Measurements from ENCODE around the gene DOCK3.
"Not testable (repeated sequence)": the region's sequence is repeated elsewhere in the genome, so short reads cannot be mapped to it uniquely, and the experiment has no call there.

The DOCK3 gene

DNA sequence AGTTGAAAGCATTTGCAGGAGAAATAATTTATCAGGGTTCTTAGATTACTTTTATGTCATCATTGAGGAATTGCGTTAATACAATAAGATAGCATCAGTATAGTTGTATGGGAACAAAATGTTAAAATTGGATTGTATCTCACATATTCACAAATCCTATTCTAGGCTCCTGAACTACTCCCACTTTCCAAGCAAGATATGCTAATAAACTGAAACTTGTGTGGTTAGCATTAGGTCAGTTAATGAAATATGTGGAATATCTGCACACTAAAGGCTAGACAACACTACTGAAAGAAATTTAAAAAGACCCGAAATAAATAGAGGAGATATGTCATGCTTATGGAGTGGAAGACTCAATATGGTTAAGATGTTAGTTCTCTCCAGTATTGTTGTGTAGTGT, 272.7 kb downstream of the DOCK3 start:
- no peak for DNase-seq (ENCODE audit: insufficient read length, low spot score)
- no peak for FAIRE-seq
- no peak for TF ChIP-seq SPI1 (IDR thresholded peaks at IDR 0.05; ENCODE audit: low read depth, low read length)
- no peak for TF ChIP-seq PAX5 (IDR thresholded peaks at IDR 0.05; ENCODE audit: insufficient read depth, low read length, severe bottlenecking)
- no peak for TF ChIP-seq POLR2AphosphoS5 (IDR thresholded peaks at IDR 0.05; ENCODE audit: low read depth, low read length)
- no peak for TF ChIP-seq POLR2A (IDR thresholded peaks at IDR 0.05; ENCODE audit: low read depth, low read length)

DNA sequence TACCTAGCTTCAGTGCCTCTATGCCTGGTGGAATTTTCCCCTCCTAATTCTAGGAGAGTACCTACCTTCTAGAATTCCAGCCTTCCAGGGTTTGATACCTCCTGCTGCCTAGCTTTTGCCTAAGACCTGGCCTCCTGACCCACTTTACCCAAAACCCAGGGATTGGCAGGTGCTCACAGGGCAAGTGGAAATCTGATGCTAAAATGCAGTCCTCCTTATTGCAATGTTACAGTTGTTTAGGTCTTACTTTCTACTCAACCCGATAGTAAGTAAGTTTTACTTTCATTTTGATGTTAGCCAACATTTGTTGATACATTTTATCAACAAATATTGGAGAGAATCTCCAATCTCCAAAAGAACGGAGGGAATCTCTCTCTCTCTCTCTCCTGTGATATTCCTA, 275.9 kb downstream of the DOCK3 start:
- no peak for TF ChIP-seq SPI1 (IDR thresholded peaks at IDR 0.05; ENCODE audit: low read depth, low read length)
- TF ChIP-seq POLR2A (IDR thresholded peaks at IDR 0.05; ENCODE audit: low read depth, low read length) = no peak
- DNase-seq (ENCODE audit: insufficient read length, low spot score) (no peak), FAIRE-seq (no peak)

DNA sequence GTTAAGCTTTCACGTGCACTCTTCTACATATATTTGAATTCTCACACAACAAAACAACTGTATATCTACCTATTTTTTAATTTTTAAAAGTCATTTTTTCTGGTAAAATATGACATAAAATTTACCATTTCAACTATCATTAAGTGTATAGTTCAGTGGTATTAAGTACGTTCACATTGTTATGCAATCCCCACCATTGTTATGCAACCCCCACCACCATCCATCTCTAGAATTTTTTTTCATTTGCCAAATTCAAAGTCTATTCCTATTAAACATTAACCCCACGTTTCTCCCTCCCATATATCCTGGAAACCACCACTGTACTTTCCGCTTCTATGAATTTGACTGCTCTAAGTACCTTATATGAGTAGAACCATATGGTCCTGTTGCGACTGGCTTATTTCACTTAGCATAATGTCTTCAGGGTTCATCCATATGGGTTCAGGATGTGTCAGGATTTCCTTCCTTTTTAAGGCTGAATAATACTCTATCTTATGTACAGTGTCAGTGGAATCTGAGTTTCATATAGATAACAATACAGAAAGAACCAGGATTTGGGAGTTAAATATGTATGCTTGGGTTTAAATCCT, 279.2 kb downstream of the DOCK3 start:
- TF ChIP-seq POLR2AphosphoS5 (IDR thresholded peaks at IDR 0.05; ENCODE audit: low read depth, low read length) = no peak
- no peak for TF ChIP-seq PAX5 (IDR thresholded peaks at IDR 0.05; ENCODE audit: insufficient read depth, low read length, severe bottlenecking)
- TF ChIP-seq POU2F2 (IDR thresholded peaks at IDR 0.05; ENCODE audit: low read depth, low read length) = no peak
- no peak for TF ChIP-seq TAF1 (IDR thresholded peaks at IDR 0.05; ENCODE audit: low read depth, low read length)
- no peak for TF ChIP-seq POLR2A (IDR thresholded peaks at IDR 0.05; ENCODE audit: low read depth, low read length)
- TF ChIP-seq SPI1 (IDR thresholded peaks at IDR 0.05; ENCODE audit: low read depth, low read length) = no peak
- DNase-seq (ENCODE audit: insufficient read length, low spot score) (no peak), FAIRE-seq (no peak)

DNA sequence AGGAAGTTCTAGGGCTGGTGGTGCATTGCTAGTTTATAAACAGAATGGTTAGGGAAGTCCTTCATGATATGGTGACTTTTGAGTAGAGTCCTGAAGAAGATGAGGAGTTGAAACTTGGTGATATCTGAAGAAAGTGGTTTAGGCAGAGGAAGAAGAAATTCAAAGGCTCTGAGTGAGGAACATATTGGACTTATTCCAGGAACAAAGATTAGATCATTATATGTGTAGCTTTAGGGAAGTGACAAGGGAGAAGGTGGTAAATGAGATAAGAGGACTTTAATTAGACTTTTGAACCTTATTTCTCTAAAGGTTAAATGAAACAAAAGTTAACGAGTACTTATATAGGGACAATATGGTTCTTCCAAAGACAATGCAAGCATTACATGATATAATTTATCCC, 286.7 kb downstream of the DOCK3 start:
- no peak for DNase-seq (ENCODE audit: insufficient read length, low spot score)
- FAIRE-seq = no peak
- TF ChIP-seq PAX5 (IDR thresholded peaks at IDR 0.05; ENCODE audit: insufficient read depth, low read length, severe bottlenecking) (no peak), POLR2AphosphoS5 (IDR thresholded peaks at IDR 0.05; ENCODE audit: low read depth, low read length) (no peak), POLR2A (IDR thresholded peaks at IDR 0.05; ENCODE audit: low read depth, low read length) (no peak), TAF1 (IDR thresholded peaks at IDR 0.05; ENCODE audit: low read depth, low read length) (no peak), POU2F2 (IDR thresholded peaks at IDR 0.05; ENCODE audit: low read depth, low read length) (no peak), SPI1 (IDR thresholded peaks at IDR 0.05; ENCODE audit: low read depth, low read length) (no peak)

DNA sequence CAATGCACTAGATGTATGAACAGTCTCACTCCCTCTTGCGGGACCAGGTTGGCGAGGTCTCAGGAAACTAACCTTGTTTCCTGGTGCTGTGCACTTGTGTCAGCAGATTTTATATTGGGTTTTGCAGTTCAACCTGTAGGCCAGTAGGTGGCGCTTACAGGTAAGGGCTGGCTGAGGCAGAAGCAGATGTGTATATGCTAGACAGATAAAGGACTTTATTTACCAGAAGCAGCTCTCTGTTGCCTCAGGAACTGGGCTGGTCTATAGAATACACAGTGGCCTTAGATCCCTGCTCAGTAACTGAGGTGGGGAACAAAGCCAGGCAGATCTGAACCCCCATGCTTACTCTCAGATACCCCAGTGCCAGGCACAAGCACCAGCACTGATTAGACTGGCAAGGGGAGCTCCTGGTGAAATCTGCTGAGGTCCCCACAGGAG, 296.8 kb downstream of the DOCK3 start:
- DNase-seq (ENCODE audit: insufficient read length, low spot score) (peak; percentile 32), FAIRE-seq (peak; percentile 87)
- TF ChIP-seq POLR2A (IDR thresholded peaks at IDR 0.05; ENCODE audit: low read depth, low read length) (no peak), POLR2AphosphoS5 (IDR thresholded peaks at IDR 0.05; ENCODE audit: low read depth, low read length) (no peak), TAF1 (IDR thresholded peaks at IDR 0.05; ENCODE audit: low read depth, low read length) (no peak)

DNA sequence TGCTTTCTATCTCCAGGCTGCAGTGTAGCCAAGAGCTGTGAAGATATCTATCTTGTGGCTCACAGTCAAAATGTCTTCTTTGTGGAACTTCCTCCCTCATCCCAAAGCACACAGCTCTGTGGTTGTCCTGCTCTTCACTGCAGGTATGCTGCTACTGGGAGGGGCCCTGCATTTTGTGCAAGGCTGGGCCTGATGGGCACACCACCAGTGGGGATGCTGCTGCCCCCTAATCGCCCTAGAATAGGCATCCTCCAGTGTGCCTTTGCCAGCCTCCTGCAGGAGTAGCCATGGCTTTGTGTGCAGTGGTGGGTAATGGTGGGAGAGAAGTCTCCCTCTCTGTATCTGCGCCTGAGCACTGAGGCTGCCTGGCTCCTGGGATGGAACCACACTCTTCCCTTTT, 297.3 kb downstream of the DOCK3 start:
- FAIRE-seq = no peak
- TF ChIP-seq POLR2AphosphoS5 (IDR thresholded peaks at IDR 0.05; ENCODE audit: low read depth, low read length) = no peak
- no peak for TF ChIP-seq SPI1 (IDR thresholded peaks at IDR 0.05; ENCODE audit: low read depth, low read length)
- TF ChIP-seq PAX5 (IDR thresholded peaks at IDR 0.05; ENCODE audit: insufficient read depth, low read length, severe bottlenecking) = no peak
- TF ChIP-seq TAF1 (IDR thresholded peaks at IDR 0.05; ENCODE audit: low read depth, low read length) = no peak
- no peak for TF ChIP-seq POLR2A (IDR thresholded peaks at IDR 0.05; ENCODE audit: low read depth, low read length)
- no peak for TF ChIP-seq POU2F2 (IDR thresholded peaks at IDR 0.05; ENCODE audit: low read depth, low read length)
- no peak for DNase-seq (ENCODE audit: insufficient read length, low spot score)

DNA sequence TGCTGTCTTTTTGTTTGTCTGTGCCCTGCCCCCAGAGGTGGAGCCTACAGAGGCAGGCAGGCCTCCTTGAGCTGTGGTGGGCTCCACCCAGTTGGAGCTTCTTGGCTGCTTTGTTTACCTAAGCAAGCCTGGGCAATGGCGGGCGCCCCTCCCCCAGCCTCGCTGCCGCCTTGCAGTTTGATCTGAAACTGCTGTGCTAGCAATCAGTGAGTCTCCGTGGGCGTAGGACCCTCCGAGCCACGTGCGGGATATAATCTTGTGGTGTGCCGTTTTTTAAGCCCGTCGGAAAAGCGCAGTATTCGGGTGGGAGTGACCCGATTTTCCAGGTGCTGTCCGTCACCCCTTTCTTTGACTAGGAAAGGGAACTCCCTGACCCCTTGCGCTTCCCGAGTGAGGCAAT, 303.9 kb downstream of the DOCK3 start:
- not testable (repeated sequence) for DNase-seq (ENCODE audit: insufficient read length, low spot score); FAIRE-seq

DNA sequence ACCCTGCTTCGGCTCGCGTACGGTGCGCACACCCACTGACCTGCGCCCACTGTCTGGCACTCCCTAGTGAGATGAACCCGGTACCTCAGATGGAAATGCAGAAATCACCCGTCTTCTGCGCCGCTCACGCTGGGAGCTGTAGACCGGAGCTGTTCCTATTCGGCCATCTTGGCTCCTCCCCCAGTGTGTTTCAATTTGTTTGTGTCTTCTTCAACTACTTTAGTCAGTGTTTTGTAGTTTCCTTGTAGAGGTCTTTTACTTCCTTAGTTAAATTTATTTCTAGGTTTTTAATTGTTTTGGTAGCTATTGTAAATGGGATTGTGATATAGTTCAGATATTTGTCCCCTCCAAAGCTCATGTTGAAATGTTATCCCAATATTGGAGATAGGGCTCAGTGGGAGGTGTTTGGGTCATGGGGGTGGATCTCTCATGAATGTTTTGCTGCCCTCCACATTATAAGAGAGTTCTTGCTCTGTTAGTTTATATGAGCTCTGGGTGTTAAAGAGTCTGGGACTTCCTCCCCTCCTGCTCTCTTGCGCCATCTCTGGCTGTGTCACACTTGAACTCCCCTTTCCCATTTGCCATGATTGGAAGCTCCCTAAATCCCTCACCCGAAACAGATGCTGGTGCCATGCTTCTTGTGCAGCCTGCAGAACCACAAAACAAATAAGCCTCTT, 304.4 kb downstream of the DOCK3 start:
- no peak for FAIRE-seq
- no peak for TF ChIP-seq TAF1 (IDR thresholded peaks at IDR 0.05; ENCODE audit: low read depth, low read length)
- no peak for TF ChIP-seq SPI1 (IDR thresholded peaks at IDR 0.05; ENCODE audit: low read depth, low read length)
- TF ChIP-seq POLR2AphosphoS5 (IDR thresholded peaks at IDR 0.05; ENCODE audit: low read depth, low read length) = no peak
- no peak for TF ChIP-seq POU2F2 (IDR thresholded peaks at IDR 0.05; ENCODE audit: low read depth, low read length)
- TF ChIP-seq POLR2A (IDR thresholded peaks at IDR 0.05; ENCODE audit: low read depth, low read length) = no peak
- TF ChIP-seq PAX5 (IDR thresholded peaks at IDR 0.05; ENCODE audit: insufficient read depth, low read length, severe bottlenecking) = no peak
- DNase-seq (ENCODE audit: insufficient read length, low spot score) = no peak

DNA sequence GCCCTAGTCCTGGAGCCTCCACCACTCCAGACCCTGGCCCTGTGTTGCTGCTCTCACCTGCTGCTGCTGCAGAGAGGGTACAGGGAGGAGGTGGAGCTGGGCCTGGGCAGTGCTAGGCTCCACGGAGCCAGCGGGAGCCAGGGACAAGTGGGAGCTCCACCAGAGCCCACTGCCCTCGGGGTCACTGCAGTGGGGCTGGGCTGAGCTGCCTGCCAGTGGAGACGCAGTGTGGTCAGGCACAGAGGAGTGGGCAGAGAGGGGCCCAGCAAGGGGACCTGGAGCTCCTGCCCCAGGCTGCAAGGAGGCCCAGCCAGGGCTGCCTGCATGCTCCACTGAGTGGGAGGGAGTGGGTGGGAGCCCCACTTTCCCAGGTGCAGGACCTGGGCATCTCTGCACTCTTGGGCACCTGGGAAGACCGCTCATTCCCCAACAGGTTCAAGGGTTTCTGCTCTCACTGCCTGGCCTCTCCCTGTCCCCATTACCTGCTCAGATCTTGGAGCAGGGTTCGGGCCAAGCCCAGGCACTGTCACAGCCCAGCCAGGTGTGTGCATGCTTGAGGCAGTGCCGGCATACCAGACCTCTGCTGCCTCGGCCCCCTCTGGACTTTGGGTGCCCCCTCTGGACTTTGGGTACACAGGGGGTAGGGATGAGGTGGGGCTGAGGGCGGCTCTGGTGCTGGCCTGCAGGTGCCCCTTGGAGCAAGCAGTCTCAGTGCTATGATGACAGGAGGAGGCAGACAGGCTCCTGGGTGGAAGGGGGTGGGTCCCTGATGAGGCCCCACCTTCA, 308.0 kb downstream of the DOCK3 start:
- FAIRE-seq = no peak
- no peak for TF ChIP-seq PAX5 (IDR thresholded peaks at IDR 0.05; ENCODE audit: insufficient read depth, low read length, severe bottlenecking)
- TF ChIP-seq POU2F2 (IDR thresholded peaks at IDR 0.05; ENCODE audit: low read depth, low read length) = no peak
- TF ChIP-seq POLR2AphosphoS5 (IDR thresholded peaks at IDR 0.05; ENCODE audit: low read depth, low read length) = no peak
- no peak for TF ChIP-seq TAF1 (IDR thresholded peaks at IDR 0.05; ENCODE audit: low read depth, low read length)
- TF ChIP-seq SPI1 (IDR thresholded peaks at IDR 0.05; ENCODE audit: low read depth, low read length) = no peak
- no peak for TF ChIP-seq POLR2A (IDR thresholded peaks at IDR 0.05; ENCODE audit: low read depth, low read length)

DNA sequence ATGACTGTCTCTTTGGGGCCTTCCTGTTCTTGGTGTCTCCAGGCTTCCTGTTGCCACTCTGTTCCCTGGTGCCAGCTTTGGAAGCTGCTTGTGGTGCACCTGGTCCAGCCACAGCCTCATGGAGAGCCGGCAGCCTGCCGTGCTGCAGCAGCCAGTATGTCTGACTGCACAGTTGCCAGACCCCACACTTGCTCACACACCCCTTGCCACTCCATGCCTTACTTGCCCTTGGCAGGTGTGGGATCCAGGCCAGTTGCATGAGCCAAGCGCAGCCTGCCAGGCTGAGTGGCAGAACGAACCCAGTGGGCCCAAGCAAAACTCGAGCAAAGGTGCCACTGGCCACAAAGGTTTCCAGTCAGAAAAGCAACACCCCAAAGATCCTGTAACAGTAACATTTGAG, 309.2 kb downstream of the DOCK3 start:
- TF ChIP-seq TAF1 (IDR thresholded peaks at IDR 0.05; ENCODE audit: low read depth, low read length) (no peak), PAX5 (IDR thresholded peaks at IDR 0.05; ENCODE audit: insufficient read depth, low read length, severe bottlenecking) (no peak), SPI1 (IDR thresholded peaks at IDR 0.05; ENCODE audit: low read depth, low read length) (no peak), POU2F2 (IDR thresholded peaks at IDR 0.05; ENCODE audit: low read depth, low read length) (no peak), POLR2A (IDR thresholded peaks at IDR 0.05; ENCODE audit: low read depth, low read length) (no peak), POLR2AphosphoS5 (IDR thresholded peaks at IDR 0.05; ENCODE audit: low read depth, low read length) (no peak)
- FAIRE-seq (no peak), DNase-seq (ENCODE audit: insufficient read length, low spot score) (no peak)

More for the DNA sequence above, 308.0 kb downstream of the DOCK3 start:
- DNase-seq (ENCODE audit: insufficient read length, low spot score) = no peak

Measured in GM12891 (cell line).